ENCODE data around the gene BAHCC1. TPM values are rescaled to one million over a fixed set of nuclear protein-coding genes. Genes with fewer than 3 reads are reported as not detected.

Gene BAHCC1
- total and polyA plus RNA-seq, 2 of the 4 experiments (the other 2 are of a cell fraction) = 0.36 to 7.8 TPM

- BruUV-seq (replicated peaks) = no TSS peak
- Histone ChIP-seq H3K27me3 (ENCODE audit: control insufficient read depth, insufficient read depth, low read length) (no peaks in the 10 kb centered on the region), H3K18ac (ENCODE audit: low read depth, low read length) (no peak overlapping the region), H3K23ac (ENCODE audit: low read depth, low read length) (no peak overlapping the region), H2BK20ac (ENCODE audit: low read depth, low read length) (0 out of 2 replicates have a peak overlapping the region, but pooled peaks have one; percentile 29), H3K9me3 (ENCODE audit: control insufficient read depth, insufficient read depth, low read length) (no peaks in the 10 kb centered on the region), H2AFZ (replicated peaks; ENCODE audit: low read length, poor library complexity) (peak overlapping the region; percentile 70), H3K4ac (ENCODE audit: low read depth, low read length) (peak overlapping the region; percentile 78), H3K4me3 (ENCODE audit: insufficient read depth, low read depth, low read length) (no peak overlapping the region), H2AK5ac (ENCODE audit: low read depth, low read length) (peak overlapping the region; percentile 50), H3K56ac (ENCODE audit: extremely low read depth, insufficient read depth, low read length) (no peak overlapping the region), H4K20me1 (ENCODE audit: insufficient read depth, low read length) (peaks cover 11% of the 10 kb centered on the region), H3K27ac (ENCODE audit: insufficient read depth, low read length) (no peak overlapping the region), H2AK9ac (replicated peaks; ENCODE audit: low read depth, low read length, poor library complexity) (peak overlapping the region; percentile 90), H2BK5ac (ENCODE audit: low read depth, low read length, poor library complexity, severe bottlenecking) (peak overlapping the region; percentile 9), H3K4me2 (ENCODE audit: low read depth, low read length) (no peak overlapping the region), H3K9me1 (ENCODE audit: insufficient read depth, low read length) (peaks cover 27% of the 10 kb centered on the region), H2BK15ac (ENCODE audit: low read depth, low read length) (no peak overlapping the region; the same call in 2 of the 3 replicates), H4K5ac (ENCODE audit: low read depth, low read length) (no peak overlapping the region), H3K79me1 (ENCODE audit: low read depth in 1 of 2, low read length in 2 of 2) (peaks cover 24 to 71% of the 10 kb centered on the region in 2 experiments), H3K4me1 (ENCODE audit: control insufficient read depth, insufficient read depth, low read length) (peaks cover 43% of the 10 kb centered on the region), H4K8ac (ENCODE audit: low read depth in 2 of 2, low read length in 2 of 2) (no peak overlapping the region; a peak in 1 of 4 replicates), H2BK120ac (ENCODE audit: low read depth, low read length) (peak overlapping the region; percentile 20), H3K14ac (replicated peaks; ENCODE audit: low read depth, low read length) (peak overlapping the region; percentile 19; the same call in 1 of the 2 replicates), H3K9ac (ENCODE audit: low read depth, low read length) (no peak overlapping the region), H4K91ac (ENCODE audit: insufficient read depth, low read depth, low read length) (peak overlapping the region; percentile 9; the same call in 1 of the 2 replicates), H3K36me3 (ENCODE audit: control insufficient read depth, insufficient read depth, low read length) (no peaks in the 10 kb centered on the region)
- CTCF ChIA-PET = interaction anchor here (1.0 kb wide), 1 partner anchor 67 kb away, joined by 3 read pairs; no protein-coding TSS in a partner anchor
- POLR2A ChIA-PET (ENCODE audit: unreplicated experiment) = no interaction called here
- intact Hi-C loops (cut with micrococcal nuclease) (no loop called here), in situ Hi-C loops (cut with MboI; ENCODE audit: low sequenced_read_pairs) (no loop called here), dilution Hi-C loops (cut with HindIII; ENCODE audit: low sequenced_read_pairs, unreplicated experiment) (no loop called here)
- peak; percentile 55 for TF ChIP-seq USF2 (IDR thresholded peaks at IDR 0.05; ENCODE audit: low read depth, low read length)
- TF ChIP-seq MAFK (IDR thresholded peaks at IDR 0.05; ENCODE audit: low read depth, low read length) = no peak
- DNase-seq = no peak
- WGBS, 2 experiments (ENCODE audit: extremely low coverage in 2 of 2, insufficient read length in 1 of 2) = 69% methylated on average over 5 of the region's 23 CpGs; no CpG with 5 or more reads in 1 of the 2 experiments
- ATAC-seq (ENCODE audit: low read depth) = no peak
These were observed 22.8 kb downstream of the BAHCC1 start for GRCh38 chr17:81417879-81418709.
